ENCODE data around the gene NT5E.

Gene NT5E

GRCh38 chr6:85484948-85485347 lies 35.1 kb downstream of the NT5E start:
- Histone ChIP-seq H3K9me3 (ENCODE audit: control insufficient read depth, insufficient read depth, low read depth, low read length) (no peaks in the 10 kb centered on the region), H3K36me3 (ENCODE audit: control insufficient read depth in 2 of 2, insufficient read depth in 1 of 2, low read length in 2 of 2) (no peaks in the 10 kb centered on the region), H3K27ac (ENCODE audit: extremely low read depth, low read depth, low read length) (no peak overlapping the region), H3K4me3 (ENCODE audit: low read depth, low read length) (no peak overlapping the region), H3K4me1 (ENCODE audit: control insufficient read depth, insufficient read depth, low read length) (no peaks in the 10 kb centered on the region)
- CTCF ChIA-PET, result interaction anchor here (1.1 to 10.0 kb wide), 9 partner anchors 10 to 132 kb away, joined by 3 to 179 read pairs (median 39); partner anchors contain the start of gene NT5E
- POLR2A ChIA-PET, result no interaction called here
- TF ChIP-seq YY2 (tag by site-specific recombination; IDR thresholded peaks at IDR 0.05), result no peak
- peak; percentile 23; the same call in 1 of the 2 replicates for TF ChIP-seq SCRT2 (tag by site-specific recombination; IDR thresholded peaks at IDR 0.05)
- TF ChIP-seq ZNF585B (tag by site-specific recombination; IDR thresholded peaks at IDR 0.05), result no peak

DNA sequence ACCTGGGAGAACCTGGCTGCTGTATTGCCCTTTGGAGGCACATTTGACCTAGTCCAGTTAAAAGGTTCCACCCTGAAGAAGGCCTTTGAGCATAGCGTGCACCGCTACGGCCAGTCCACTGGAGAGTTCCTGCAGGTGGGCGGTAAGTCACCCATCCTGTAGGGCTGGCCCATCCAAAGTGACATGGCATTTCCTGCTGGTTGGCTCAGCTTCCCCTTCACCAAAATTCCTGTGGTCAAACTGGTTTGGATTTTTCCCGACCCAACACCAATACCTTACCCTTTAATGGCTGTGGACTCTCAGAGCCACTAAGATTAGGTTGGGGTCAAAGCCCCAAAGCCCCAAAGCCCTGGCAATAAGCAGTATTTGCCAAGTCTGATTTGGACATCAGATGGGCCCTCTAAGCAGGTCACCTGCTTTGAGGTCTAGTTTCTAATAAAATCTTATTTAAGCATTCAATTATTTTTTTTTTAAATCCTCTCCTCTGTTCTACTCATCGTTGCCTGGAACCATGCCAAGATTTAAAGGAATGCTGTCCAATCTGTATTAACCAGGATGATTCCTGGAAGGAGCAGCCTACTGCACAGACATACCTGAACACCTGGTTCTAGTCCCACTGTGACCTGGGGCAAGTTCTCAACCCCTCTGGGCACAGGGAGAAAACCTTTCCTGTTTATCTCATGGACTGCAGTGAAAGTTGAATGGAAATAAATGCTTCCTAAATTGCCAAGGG lies 40.8 kb downstream of the NT5E start:
- Histone ChIP-seq H3K27ac (ENCODE audit: extremely low read depth, low read depth, low read length) (no peak overlapping the region), H3K36me3 (ENCODE audit: control insufficient read depth in 2 of 2, insufficient read depth in 1 of 2, low read length in 2 of 2) (no peaks in the 10 kb centered on the region), H3K4me1 (ENCODE audit: control insufficient read depth, insufficient read depth, low read length) (no peaks in the 10 kb centered on the region), H3K4me3 (ENCODE audit: low read depth, low read length) (no peak overlapping the region), H3K9me3 (ENCODE audit: control insufficient read depth, insufficient read depth, low read depth, low read length) (no peaks in the 10 kb centered on the region)
- TF ChIP-seq ZNF571 (tag by site-specific recombination; IDR thresholded peaks at IDR 0.05) (no peak), SP7 (tag by site-specific recombination; IDR thresholded peaks at IDR 0.05) (no peak), ZNF302 (tag by site-specific recombination; IDR thresholded peaks at IDR 0.05; ENCODE audit: low read depth) (no peak), ZNF707 (tag by site-specific recombination; IDR thresholded peaks at IDR 0.05) (no peak), ZNF555 (tag by site-specific recombination; conservative IDR thresholded peaks at IDR 0.05) (no peak), GLIS1 (tag by site-specific recombination; IDR thresholded peaks at IDR 0.05) (no peak), ZBTB20 (tag by site-specific recombination; IDR thresholded peaks at IDR 0.05) (no peak), ZNF830 (tag by site-specific recombination; IDR thresholded peaks at IDR 0.05; ENCODE audit: low read depth) (no peak), ZXDB (tag by site-specific recombination; IDR thresholded peaks at IDR 0.05) (no peak)
- TF ChIP-seq, protein P1, sequence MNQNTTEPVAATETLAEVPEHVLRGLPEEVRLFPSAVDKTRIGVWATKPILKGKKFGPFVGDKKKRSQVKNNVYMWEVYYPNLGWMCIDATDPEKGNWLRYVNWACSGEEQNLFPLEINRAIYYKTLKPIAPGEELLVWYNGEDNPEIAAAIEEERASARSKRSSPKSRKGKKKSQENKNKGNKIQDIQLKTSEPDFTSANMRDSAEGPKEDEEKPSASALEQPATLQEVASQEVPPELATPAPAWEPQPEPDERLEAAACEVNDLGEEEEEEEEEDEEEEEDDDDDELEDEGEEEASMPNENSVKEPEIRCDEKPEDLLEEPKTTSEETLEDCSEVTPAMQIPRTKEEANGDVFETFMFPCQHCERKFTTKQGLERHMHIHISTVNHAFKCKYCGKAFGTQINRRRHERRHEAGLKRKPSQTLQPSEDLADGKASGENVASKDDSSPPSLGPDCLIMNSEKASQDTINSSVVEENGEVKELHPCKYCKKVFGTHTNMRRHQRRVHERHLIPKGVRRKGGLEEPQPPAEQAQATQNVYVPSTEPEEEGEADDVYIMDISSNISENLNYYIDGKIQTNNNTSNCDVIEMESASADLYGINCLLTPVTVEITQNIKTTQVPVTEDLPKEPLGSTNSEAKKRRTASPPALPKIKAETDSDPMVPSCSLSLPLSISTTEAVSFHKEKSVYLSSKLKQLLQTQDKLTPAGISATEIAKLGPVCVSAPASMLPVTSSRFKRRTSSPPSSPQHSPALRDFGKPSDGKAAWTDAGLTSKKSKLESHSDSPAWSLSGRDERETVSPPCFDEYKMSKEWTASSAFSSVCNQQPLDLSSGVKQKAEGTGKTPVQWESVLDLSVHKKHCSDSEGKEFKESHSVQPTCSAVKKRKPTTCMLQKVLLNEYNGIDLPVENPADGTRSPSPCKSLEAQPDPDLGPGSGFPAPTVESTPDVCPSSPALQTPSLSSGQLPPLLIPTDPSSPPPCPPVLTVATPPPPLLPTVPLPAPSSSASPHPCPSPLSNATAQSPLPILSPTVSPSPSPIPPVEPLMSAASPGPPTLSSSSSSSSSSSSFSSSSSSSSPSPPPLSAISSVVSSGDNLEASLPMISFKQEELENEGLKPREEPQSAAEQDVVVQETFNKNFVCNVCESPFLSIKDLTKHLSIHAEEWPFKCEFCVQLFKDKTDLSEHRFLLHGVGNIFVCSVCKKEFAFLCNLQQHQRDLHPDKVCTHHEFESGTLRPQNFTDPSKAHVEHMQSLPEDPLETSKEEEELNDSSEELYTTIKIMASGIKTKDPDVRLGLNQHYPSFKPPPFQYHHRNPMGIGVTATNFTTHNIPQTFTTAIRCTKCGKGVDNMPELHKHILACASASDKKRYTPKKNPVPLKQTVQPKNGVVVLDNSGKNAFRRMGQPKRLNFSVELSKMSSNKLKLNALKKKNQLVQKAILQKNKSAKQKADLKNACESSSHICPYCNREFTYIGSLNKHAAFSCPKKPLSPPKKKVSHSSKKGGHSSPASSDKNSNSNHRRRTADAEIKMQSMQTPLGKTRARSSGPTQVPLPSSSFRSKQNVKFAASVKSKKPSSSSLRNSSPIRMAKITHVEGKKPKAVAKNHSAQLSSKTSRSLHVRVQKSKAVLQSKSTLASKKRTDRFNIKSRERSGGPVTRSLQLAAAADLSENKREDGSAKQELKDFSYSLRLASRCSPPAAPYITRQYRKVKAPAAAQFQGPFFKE (tag by site-specific recombination; IDR thresholded peaks at IDR 0.05; ENCODE audit: borderline replicate concordance), result no peak
- TF ChIP-seq, protein P2, sequence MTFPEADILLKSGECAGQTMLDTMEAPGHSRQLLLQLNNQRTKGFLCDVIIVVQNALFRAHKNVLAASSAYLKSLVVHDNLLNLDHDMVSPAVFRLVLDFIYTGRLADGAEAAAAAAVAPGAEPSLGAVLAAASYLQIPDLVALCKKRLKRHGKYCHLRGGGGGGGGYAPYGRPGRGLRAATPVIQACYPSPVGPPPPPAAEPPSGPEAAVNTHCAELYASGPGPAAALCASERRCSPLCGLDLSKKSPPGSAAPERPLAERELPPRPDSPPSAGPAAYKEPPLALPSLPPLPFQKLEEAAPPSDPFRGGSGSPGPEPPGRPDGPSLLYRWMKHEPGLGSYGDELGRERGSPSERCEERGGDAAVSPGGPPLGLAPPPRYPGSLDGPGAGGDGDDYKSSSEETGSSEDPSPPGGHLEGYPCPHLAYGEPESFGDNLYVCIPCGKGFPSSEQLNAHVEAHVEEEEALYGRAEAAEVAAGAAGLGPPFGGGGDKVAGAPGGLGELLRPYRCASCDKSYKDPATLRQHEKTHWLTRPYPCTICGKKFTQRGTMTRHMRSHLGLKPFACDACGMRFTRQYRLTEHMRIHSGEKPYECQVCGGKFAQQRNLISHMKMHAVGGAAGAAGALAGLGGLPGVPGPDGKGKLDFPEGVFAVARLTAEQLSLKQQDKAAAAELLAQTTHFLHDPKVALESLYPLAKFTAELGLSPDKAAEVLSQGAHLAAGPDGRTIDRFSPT (tag by site-specific recombination; IDR thresholded peaks at IDR 0.05), result no peak
- CTCF ChIA-PET, result interaction anchor here (1.2 to 1.8 kb wide), 2 partner anchors 135 to 187 kb away, joined by 3 to 6 read pairs; no protein-coding TSS in a partner anchor
- POLR2A ChIA-PET, result no interaction called here
